GM13977 (cell line): ENCODE data around the gene GDF3.
"Not testable (repeated sequence)": the region's sequence is repeated elsewhere in the genome, so short reads cannot be mapped to it uniquely, and the experiment has no call there.

Source experiments
- DNase-seq: peaks from one replicate; pipeline ENCODE4 v3.0.0; 2012; ENCODE audit warnings: low spot score
- in situ Hi-C: fragments of 300-500 bp; cut with MboI; formaldehyde crosslinking; loops from one replicate; pipeline ENCODE4 v1.12.0; 2022; ENCODE audit warnings: low sequenced_read_pairs, low pct_unique_long_range_greater_than_20kb, mixed read lengths, inconsistent platforms; ENCODE audit not compliant: unreplicated experiment
- TF ChIP-seq, protein P1 (sequence below): IDR thresholded peaks from 2 replicates; pipeline ENCODE4 v1.5.1; 2012; ENCODE audit warnings: mild to moderate bottlenecking, control low read depth; ENCODE audit not compliant: insufficient read depth; ENCODE audit errors: extremely low read depth, missing control alignments

Gene GDF3

DNA sequence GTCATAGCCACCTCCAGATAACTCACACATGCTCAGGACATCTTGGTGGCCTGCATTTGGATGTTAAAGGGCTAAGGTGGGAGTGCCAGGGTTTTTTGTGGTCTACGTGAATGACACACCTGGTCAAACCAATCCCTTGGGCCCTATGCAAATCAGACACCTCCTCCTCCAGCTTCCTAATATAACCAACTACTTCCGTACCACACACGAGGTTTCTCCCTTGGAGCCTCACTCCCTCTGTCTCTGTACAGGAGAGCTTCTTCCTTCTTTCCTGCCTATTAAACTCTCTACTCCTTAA lies 49.4 kb downstream of the GDF3 start:
- in situ Hi-C loops, result no loop called here
- DNase-seq, result no peak
- TF ChIP-seq, protein P1, sequence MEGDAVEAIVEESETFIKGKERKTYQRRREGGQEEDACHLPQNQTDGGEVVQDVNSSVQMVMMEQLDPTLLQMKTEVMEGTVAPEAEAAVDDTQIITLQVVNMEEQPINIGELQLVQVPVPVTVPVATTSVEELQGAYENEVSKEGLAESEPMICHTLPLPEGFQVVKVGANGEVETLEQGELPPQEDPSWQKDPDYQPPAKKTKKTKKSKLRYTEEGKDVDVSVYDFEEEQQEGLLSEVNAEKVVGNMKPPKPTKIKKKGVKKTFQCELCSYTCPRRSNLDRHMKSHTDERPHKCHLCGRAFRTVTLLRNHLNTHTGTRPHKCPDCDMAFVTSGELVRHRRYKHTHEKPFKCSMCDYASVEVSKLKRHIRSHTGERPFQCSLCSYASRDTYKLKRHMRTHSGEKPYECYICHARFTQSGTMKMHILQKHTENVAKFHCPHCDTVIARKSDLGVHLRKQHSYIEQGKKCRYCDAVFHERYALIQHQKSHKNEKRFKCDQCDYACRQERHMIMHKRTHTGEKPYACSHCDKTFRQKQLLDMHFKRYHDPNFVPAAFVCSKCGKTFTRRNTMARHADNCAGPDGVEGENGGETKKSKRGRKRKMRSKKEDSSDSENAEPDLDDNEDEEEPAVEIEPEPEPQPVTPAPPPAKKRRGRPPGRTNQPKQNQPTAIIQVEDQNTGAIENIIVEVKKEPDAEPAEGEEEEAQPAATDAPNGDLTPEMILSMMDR, result no peak

DNA sequence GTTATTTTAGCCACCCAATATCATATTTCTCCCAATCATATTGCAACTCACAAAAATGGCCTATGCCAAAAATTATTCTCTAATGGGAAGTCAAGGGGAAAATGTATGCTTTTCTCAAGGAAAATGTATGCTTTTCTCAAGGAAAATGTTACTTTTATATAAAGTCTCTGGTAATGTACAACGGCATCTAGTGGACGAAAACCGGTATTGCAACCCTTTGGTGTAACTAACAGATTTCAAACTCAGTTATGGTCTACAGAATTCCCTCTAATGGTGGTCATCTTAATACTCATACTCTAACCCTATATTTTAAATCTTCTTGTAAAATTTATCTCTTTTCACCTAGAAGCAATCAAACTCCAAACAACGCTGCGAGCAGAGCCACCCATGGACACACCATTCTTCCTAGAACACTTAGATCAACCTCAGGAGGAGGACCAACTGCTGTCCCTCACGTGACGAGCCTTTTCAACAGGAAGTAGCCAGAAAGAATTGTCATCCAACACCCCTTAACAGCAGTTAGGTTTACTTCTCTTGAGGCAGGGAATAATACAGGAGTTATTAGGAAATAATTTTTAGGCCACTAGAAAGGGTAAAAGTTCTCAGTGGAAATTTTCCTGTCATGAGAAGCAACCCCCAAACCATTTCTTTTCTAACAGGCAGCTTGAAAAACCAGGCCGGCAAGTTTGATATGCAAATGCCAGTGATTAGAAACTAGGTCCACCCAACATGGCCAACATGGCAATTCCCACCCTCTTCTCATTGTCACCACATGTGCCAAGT lies 50.0 kb downstream of the GDF3 start:
- in situ Hi-C loops, result no loop called here
- peak; percentile 69 for DNase-seq
- TF ChIP-seq, protein P1, result peak; percentile 79

DNA sequence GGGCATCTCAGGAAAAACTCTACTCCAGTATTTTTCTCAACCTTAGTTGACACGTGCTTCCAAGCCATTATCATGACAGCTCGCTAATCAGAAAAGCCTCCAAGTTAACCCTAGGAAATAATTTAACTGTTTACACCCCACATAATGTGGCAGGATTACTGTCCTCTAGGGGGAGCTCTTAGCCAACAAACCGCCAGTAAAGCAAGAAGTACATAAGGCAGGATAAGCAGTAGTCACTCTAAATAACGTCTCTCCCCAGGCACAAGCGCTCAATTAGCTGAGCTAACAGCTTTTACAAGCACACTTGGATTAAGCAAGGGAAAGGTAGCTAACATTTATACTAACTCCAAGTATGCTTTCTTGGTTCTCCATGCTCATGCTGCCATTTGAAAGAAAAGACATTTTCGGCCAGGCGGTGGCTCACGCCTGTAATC lies 52.7 kb downstream of the GDF3 start:
- in situ Hi-C loops, result no loop called here
- no peak for DNase-seq
- TF ChIP-seq, protein P1, result peak; percentile 51

DNA sequence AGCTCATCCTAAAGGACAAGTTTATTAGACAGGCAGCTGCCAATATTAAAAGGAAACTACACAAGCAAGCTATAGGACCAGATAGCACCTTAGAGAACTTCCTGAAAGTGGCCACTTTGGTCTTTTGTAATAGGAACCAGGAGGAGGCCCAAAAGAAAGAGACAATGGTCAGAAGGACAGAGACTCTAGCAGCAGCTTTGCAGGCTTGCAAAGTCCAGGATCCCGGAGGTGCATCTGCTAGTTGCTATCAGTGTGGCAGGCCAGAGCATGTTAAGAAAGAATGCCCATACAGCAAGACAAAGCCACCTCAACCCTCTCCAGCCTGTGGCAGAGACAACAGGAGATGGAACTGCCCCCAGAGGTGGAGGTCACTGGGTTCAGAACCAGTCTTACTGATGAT lies 53.3 kb downstream of the GDF3 start:
- TF ChIP-seq, protein P1, result no peak
- in situ Hi-C loops, result no loop called here
- DNase-seq, result no peak

DNA sequence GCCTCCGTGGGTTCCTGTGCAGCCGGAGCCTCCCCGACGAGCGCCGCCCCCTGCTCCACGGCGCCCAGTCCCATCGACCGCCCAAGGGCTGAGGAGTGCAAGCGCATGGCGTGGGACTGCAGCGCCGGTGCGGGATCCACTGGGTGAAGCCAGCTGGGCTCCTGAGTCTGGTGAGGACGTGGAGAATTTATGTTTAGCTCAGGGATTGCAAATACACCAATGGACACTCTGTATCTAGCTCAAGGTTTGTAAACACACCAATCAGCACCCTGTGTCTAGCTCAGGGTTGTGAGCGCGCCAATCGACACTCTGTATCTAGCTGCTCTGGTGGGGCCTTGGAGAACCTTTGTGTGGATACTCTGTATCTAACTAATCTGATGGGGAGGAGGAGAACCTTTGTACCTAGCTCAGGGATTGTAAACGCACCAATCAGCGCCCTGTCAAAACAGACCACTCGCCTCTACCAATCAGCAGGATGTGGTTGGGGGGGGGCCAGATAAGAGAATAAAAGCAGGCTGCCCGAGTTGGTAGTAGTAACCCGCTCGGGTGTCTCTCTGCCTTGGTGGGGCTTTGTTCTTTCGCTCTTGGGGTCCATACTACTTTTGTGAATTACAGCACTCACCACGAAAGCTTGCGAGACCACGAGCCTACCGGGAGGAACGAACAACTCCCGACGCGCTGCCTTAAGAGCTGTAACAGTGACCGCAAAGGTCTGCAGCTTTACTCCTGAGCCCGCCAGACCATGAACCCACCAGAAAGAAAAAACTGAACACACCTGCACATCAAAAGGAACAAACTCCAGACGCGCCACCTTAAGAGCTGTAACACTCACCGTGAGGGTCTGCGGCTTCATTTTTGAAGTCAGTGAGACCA lies 55.2 kb downstream of the GDF3 start:
- DNase-seq, result not testable (repeated sequence)

More for the DNA sequence above, 55.2 kb downstream of the GDF3 start:
- in situ Hi-C loops, result not testable (repeated sequence)
